ENCODE data around the gene RAE1.

- TF ChIP-seq, protein P1, sequence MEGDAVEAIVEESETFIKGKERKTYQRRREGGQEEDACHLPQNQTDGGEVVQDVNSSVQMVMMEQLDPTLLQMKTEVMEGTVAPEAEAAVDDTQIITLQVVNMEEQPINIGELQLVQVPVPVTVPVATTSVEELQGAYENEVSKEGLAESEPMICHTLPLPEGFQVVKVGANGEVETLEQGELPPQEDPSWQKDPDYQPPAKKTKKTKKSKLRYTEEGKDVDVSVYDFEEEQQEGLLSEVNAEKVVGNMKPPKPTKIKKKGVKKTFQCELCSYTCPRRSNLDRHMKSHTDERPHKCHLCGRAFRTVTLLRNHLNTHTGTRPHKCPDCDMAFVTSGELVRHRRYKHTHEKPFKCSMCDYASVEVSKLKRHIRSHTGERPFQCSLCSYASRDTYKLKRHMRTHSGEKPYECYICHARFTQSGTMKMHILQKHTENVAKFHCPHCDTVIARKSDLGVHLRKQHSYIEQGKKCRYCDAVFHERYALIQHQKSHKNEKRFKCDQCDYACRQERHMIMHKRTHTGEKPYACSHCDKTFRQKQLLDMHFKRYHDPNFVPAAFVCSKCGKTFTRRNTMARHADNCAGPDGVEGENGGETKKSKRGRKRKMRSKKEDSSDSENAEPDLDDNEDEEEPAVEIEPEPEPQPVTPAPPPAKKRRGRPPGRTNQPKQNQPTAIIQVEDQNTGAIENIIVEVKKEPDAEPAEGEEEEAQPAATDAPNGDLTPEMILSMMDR (IDR thresholded peaks at IDR 0.05) = no peak
- TF ChIP-seq POLR2A (IDR thresholded peaks at IDR 0.05) = no peak
Measured at GRCh38 chr20:57374343-57374930, 23.4 kb downstream of the RAE1 start.

All from lower leg skin (tissue), 3 donors.